RWPE2 (cell line): ENCODE data around the gene RPS6KA2.

Experiments
- ATAC-seq: fragments of 200-7000 bp; cut with Tn5 transposase; 3 replicates; pipeline ENCODE4 v1.9.1; 2021; ENCODE audit warnings: low read depth
- DNase-seq: peaks from one replicate; pipeline ENCODE4 v3.0.0-alpha.2; 2020; ENCODE audit warnings: low spot score
- H3K27ac ChIP-seq: fragments of 450-650 bp; 2 replicates; pipeline ENCODE4 v1.5.1; 2017; ENCODE audit warnings: mild to moderate bottlenecking; ENCODE audit not compliant: poor library complexity, severe bottlenecking
- H3K27me3 ChIP-seq: fragments of 250-450 bp; sonication (Bioruptor Pico); 2 replicates; pipeline ENCODE4 v1.5.1; 2021; ENCODE audit warnings: mild to moderate bottlenecking, moderate library complexity; ENCODE audit not compliant: insufficient read depth, poor library complexity, severe bottlenecking
- H3K36me3 ChIP-seq: fragments of 250-450 bp; sonication (Bioruptor Pico); 2 replicates; pipeline ENCODE4 v1.5.1; 2020; ENCODE audit warnings: low read depth, mild to moderate bottlenecking, moderate library complexity
- H3K4me1 ChIP-seq: fragments of 250-450 bp; sonication (Bioruptor Pico); 2 replicates; pipeline ENCODE4 v1.5.1; 2021; ENCODE audit warnings: mild to moderate bottlenecking, moderate library complexity; ENCODE audit not compliant: insufficient read depth, poor library complexity, severe bottlenecking
- H3K4me3 ChIP-seq: fragments of 250-450 bp; sonication (Bioruptor Pico); 2 replicates; pipeline ENCODE4 v1.5.1; 2021; ENCODE audit warnings: mild to moderate bottlenecking, moderate library complexity; ENCODE audit not compliant: severe bottlenecking
- H3K9me3 ChIP-seq: fragments of 250-450 bp; sonication (Bioruptor Pico); 2 replicates; pipeline ENCODE4 v1.5.1; 2021; ENCODE audit warnings: mild to moderate bottlenecking, moderate library complexity; ENCODE audit not compliant: severe bottlenecking
- TF ChIP-seq, protein P1 (sequence below): fragments of 450-650 bp; IDR thresholded peaks from one replicate; pipeline ENCODE4 v1.5.1; 2017; ENCODE audit warnings: mild to moderate bottlenecking, moderate library complexity; ENCODE audit not compliant: poor library complexity, severe bottlenecking

RPS6KA2 gene

DNA sequence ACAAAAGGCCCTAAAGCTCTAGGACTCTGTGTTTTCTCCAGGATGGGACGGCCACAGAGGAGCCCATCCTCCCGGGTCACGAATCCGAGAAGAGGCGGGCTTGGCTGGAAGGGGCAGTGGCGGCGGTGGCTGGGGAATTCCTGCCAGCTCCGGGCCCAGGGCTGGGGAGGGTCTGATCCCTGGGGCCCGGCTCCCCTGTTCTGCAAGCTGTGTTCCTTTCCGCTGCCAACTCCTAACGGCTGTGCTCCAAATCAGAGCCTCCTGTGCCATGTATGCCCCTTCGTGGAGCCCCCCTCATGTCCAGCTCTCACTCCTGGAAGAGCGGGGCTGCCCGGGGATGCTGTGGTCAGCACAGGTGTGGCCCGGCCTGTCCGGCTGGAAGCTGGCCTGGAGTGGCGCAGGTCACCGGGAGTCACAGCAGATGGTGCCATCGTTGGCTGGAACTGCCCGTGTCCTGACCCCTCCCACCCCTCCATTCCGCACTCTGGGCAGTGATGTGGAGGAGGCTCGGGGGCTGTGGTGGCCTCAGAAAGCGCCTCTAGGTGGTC, 156.1 kb downstream of the RPS6KA2 start:
- no peak for DNase-seq
- Histone ChIP-seq H3K27ac (peak overlapping the region; percentile 8), H3K36me3 (peaks cover 13% of the 10 kb centered on the region; the same call in 1 of the 2 replicates), H3K4me3 (no peak overlapping the region), H3K27me3 (no peaks in the 10 kb centered on the region), H3K4me1 (peaks cover 14% of the 10 kb centered on the region), H3K9me3 (no peaks in the 10 kb centered on the region)
- TF ChIP-seq, protein P1, sequence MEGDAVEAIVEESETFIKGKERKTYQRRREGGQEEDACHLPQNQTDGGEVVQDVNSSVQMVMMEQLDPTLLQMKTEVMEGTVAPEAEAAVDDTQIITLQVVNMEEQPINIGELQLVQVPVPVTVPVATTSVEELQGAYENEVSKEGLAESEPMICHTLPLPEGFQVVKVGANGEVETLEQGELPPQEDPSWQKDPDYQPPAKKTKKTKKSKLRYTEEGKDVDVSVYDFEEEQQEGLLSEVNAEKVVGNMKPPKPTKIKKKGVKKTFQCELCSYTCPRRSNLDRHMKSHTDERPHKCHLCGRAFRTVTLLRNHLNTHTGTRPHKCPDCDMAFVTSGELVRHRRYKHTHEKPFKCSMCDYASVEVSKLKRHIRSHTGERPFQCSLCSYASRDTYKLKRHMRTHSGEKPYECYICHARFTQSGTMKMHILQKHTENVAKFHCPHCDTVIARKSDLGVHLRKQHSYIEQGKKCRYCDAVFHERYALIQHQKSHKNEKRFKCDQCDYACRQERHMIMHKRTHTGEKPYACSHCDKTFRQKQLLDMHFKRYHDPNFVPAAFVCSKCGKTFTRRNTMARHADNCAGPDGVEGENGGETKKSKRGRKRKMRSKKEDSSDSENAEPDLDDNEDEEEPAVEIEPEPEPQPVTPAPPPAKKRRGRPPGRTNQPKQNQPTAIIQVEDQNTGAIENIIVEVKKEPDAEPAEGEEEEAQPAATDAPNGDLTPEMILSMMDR = no peak
- no peak for ATAC-seq

DNA sequence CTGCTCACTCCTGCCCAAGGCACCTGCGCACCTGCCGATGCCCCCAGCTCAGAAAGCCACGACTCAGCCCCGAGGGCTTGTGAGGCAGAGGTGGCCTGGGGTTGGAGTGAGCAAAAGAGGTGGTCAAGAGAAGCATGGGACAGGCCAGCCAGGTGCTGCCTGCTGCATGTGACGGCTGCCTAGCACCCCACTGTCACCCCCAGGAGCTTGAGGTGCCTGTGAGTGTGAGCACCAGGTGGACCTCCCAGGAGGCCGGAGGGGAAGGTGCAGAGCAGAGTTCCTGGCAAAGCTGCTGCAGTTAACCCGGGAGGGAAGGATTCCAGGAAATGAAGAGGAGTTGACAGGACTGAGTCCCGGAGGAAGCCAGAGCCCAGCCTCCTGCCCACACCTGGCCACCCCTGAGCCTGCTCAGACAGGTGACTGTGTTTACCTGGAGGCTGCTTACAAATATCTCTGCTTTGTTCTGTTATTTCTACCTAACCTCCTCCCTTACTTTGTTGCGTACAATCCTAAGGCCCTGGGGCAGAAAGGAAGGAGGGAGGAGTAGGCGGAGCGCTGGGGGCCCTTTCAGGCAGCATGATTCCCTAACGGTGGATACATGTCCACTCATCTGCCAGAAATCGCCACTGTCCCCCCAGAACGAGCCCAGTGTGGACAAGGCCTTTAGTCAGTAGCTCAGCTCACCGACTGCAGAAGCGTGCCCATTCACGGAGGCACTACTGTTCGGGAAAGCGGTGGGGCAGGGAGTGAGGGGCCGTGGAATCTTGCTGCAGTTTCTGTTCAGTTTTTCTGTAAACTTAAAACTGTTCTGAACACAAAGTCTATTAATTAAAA, 156.8 kb downstream of the RPS6KA2 start:
- DNase-seq = no peak
- Histone ChIP-seq H3K4me1 (peaks cover 18% of the 10 kb centered on the region), H3K27ac (peak overlapping the region; percentile 8), H3K36me3 (peaks cover 13% of the 10 kb centered on the region; the same call in 1 of the 2 replicates), H3K27me3 (no peaks in the 10 kb centered on the region), H3K4me3 (no peak overlapping the region), H3K9me3 (no peaks in the 10 kb centered on the region)
- TF ChIP-seq, protein P1 = no peak
- peak; percentile 71 for ATAC-seq

DNA sequence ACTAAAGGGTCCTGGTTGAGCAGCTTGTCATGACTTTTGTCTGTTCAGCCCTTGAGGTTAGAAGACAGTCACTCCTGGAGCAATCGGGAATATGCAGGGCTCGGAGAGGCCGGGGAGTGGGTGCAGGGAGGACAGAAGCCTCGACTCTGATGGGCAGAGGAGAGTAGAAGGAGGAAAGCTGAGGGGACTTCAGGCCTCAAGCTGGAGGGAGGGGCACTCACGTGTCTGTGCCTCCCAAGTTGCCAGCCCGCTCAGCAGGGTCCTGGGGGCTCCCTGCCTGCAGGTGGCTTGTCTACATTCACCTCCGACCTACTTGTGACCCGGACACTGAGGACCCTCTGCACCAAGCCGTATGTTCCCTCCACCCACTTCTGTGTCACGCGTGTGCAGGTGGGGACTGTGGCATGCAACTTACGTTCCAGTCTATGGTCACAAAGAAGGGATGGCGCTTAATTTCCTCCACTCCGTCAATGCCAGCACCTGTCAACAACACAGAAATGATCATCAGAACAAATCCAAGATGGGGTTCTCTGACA, 157.6 kb downstream of the RPS6KA2 start:
- H3K36me3 ChIP-seq = peaks cover 13% of the 10 kb centered on the region; the same call in 1 of the 2 replicates
- TF ChIP-seq, protein P1 = no peak
- peak overlapping the region; percentile 8 for H3K27ac ChIP-seq
- no peak for ATAC-seq
- DNase-seq = no peak
- H3K4me1 ChIP-seq = peaks cover 18% of the 10 kb centered on the region
- H3K4me3 ChIP-seq = no peak overlapping the region
- H3K27me3 ChIP-seq = no peaks in the 10 kb centered on the region
- H3K9me3 ChIP-seq = no peaks in the 10 kb centered on the region

DNA sequence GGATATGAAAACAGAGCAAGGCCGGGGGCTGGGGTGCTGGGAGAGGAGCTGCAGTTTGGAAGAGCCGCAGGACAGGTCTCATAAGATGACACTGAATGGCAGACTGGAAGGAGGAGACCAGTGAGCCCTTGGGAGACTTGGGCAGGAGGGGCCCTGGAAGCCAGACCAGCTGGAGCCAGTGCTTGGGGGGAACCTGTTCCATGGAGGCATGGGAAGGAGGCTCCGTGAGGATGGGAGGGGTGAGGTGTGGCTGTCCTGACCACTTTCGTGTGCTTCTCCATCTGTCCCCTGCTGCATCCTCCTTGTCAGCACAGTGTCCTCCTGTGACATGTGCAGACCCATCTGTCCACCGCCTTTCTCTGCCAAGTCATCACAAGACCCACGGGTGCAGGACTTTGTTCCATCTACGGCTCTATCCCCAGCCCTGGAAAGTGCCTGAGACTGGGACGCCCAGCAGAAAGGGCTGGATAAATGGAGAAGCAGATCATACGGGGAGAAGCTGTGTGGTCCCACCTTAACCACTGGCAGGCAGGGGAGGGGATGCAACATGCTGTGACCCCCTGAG, 159.5 kb downstream of the RPS6KA2 start:
- peak overlapping the region; percentile 66 for H3K27ac ChIP-seq
- no peaks in the 10 kb centered on the region for H3K27me3 ChIP-seq
- no peak for DNase-seq
- TF ChIP-seq, protein P1 = no peak
- peaks cover 16% of the 10 kb centered on the region; the same call in 1 of the 2 replicates for H3K36me3 ChIP-seq
- no peaks in the 10 kb centered on the region for H3K9me3 ChIP-seq
- peaks cover 18% of the 10 kb centered on the region for H3K4me1 ChIP-seq
- H3K4me3 ChIP-seq = no peak overlapping the region
- ATAC-seq = no peak
